Activated CD8-positive, alpha-beta memory T cell treated with anti-CD3 and anti-CD28 coated beads, Interleukin-2, amount 50 U/mL, for 24 hours (primary cell): Measurements from ENCODE around the gene SUCO.
"Not testable (repeated sequence)": the region's sequence is repeated elsewhere in the genome, so short reads cannot be mapped to it uniquely, and the experiment has no call there.

Source experiments
- DNase-seq: peaks from one replicate; pipeline ENCODE4 v3.0.0-alpha.2; 2020; ENCODE audit errors: extremely low read depth

SUCO gene, protein sequence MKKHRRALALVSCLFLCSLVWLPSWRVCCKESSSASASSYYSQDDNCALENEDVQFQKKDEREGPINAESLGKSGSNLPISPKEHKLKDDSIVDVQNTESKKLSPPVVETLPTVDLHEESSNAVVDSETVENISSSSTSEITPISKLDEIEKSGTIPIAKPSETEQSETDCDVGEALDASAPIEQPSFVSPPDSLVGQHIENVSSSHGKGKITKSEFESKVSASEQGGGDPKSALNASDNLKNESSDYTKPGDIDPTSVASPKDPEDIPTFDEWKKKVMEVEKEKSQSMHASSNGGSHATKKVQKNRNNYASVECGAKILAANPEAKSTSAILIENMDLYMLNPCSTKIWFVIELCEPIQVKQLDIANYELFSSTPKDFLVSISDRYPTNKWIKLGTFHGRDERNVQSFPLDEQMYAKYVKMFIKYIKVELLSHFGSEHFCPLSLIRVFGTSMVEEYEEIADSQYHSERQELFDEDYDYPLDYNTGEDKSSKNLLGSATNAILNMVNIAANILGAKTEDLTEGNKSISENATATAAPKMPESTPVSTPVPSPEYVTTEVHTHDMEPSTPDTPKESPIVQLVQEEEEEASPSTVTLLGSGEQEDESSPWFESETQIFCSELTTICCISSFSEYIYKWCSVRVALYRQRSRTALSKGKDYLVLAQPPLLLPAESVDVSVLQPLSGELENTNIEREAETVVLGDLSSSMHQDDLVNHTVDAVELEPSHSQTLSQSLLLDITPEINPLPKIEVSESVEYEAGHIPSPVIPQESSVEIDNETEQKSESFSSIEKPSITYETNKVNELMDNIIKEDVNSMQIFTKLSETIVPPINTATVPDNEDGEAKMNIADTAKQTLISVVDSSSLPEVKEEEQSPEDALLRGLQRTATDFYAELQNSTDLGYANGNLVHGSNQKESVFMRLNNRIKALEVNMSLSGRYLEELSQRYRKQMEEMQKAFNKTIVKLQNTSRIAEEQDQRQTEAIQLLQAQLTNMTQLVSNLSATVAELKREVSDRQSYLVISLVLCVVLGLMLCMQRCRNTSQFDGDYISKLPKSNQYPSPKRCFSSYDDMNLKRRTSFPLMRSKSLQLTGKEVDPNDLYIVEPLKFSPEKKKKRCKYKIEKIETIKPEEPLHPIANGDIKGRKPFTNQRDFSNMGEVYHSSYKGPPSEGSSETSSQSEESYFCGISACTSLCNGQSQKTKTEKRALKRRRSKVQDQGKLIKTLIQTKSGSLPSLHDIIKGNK (N-terminal part only)

DNA sequence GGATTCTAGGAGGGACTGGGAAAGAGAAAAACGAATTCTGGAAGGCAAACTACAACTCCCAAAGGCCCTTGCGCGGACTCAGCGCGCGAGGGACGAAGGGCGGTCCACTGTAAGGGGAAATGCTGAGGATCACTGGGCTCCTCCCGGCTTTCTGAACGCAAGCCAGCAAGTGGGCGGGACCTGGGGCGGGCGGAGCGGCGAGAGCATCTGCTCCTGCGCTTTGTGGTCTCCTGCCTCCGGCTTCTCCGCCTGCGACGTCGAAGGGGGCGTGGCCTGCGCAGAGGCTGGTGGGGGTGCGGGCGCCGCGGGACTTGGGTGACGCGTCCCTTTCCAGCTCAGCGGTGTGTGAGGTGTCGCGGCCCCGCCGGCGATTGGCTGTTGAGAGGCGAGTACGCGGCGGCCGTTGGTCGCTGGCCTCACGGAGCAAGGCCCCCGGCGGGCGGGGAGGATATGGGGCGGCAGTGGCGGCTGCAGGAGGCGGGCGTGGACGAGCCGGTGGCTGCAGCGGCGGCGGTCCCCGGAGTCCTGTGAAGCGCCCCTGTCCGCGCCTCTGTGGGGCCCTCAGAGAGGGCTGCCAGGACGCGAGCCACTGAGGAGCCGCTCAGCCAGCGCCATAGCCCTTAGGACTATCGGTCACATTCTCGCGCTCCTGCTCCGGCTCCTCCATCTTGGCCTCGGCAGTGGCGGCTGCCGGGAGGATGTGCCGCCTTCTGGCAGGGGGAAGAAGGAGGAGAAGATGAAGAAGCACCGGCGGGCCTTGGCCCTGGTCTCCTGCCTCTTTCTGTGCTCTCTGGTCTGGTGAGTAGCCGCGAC is at the start of gene SUCO:
Gene SUCO (plus strand): TSS at position 451 of the 813 bp plus-strand sequence. CDS start 286 bp downstream, at position 737.
- DNase-seq, result peak; percentile 99

- DNase-seq, result no peak
These were observed 49.5 kb upstream of the SUCO start for GRCh38 chr1:172483448-172483847.

DNA sequence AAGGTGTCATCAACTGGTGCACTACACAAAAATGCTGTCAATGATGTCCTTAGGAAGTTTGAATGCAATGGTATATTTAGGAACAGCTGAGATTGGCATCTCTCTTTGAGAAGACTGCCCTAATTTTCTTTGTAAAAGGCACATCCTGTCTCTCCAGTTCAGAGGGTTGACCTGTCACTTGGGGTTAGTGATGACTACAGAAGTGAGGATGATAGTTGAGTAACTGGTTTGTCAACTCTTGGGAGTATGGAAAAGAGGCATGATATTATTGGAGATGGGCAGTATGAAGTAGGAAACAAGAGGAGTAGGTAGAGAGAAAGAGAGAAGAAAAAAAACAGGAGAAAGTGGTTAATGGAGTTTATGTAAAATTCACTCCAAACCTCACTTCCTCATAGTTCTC is 48.7 kb upstream of the SUCO start:
- DNase-seq, result no peak

- DNase-seq, result no peak
These were observed 47.3 kb upstream of the SUCO start for GRCh38 chr1:172485626-172486025.

GRCh38 chr1:172486805-172487454 is 46.0 kb upstream of the SUCO start:
- no peak for DNase-seq

GRCh38 chr1:172487550-172487949 is 45.4 kb upstream of the SUCO start:
- DNase-seq, result no peak

DNA sequence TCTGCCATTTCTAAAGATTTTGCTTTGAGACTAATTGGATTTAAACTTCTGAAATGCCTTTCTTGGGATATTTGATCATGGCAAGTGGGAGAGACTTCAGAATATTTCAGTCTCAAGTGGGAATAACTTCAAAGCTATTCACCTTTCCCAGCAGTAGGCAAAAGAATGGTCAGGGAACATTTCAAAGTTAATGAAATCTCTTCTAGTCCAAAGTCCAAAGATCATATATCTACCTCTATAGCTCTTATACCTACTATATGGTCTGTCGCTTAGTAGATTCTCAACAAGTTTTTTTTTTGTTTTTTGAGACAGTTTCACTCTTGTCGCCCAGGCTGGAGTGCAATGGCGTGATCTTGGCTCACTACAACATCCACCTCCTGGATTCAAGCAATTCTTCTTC is 44.6 kb upstream of the SUCO start:
- DNase-seq, result no peak

GRCh38 chr1:172489847-172490246 is 43.1 kb upstream of the SUCO start:
- DNase-seq, result no peak

GRCh38 chr1:172492421-172492820 is 40.5 kb upstream of the SUCO start:
- DNase-seq, result no peak

DNA sequence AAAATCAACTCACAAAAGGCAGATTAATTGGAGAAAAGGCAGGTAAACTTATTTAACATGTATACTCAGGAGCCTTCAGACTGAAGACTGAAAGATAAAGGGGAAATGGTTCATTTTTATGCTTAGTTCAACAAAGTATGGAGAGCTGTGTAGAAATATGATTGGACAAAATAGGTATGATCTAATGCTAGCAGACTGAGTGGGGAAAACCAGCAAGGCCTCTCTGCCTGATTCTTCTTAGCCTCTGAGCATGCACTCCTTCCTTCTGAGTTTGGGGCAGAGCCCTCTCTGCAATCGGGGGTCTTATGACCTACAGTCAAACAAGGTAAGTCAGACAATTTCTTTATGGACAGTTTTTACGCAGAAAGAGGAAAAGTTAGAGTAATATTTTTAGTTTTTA is 38.8 kb upstream of the SUCO start:
- no peak for DNase-seq

- DNase-seq, result not testable (repeated sequence)
These were observed 36.8 kb upstream of the SUCO start for GRCh38 chr1:172496127-172496526.

- DNase-seq, result no peak
These were observed 36.3 kb upstream of the SUCO start for GRCh38 chr1:172496678-172497077.

DNA sequence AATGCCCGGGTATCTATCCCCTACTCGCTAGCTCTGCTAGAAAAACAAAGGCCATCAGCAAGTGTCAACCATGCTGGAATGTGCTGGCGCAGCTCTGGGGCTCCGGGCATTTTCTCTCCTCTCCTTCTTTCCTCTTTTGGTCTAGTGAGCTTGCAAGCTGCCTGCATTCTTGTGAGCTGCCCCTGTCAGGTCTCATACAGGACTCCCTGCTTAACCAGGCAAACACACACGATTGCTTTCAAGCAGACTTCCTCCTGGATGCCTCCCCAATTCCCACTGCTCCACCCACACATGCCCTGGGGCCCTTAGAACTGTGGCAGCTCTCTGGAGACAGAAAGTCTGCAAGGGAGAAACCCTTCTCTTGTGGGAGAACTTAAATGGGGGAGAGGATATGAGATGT is 35.7 kb upstream of the SUCO start:
- no peak for DNase-seq

DNA sequence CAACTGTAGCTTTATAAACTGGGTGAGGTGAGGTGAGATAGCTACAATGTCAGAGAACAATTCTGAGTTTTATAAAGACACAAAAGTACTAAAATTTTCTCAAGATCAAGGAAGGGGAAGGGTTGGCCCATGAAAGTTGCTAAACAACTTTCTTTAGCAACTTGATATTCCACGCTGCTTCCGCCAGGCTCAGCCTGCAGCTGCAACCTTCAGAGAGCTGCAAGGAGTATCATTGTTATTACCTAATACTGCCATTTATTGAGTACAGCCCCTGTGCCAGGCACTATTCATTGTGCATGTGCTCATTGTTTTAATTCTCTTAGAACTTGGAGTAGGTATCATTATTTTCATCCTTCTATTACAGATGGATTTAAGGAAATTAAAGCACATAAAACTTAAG is 34.1 kb upstream of the SUCO start:
- no peak for DNase-seq

DNA sequence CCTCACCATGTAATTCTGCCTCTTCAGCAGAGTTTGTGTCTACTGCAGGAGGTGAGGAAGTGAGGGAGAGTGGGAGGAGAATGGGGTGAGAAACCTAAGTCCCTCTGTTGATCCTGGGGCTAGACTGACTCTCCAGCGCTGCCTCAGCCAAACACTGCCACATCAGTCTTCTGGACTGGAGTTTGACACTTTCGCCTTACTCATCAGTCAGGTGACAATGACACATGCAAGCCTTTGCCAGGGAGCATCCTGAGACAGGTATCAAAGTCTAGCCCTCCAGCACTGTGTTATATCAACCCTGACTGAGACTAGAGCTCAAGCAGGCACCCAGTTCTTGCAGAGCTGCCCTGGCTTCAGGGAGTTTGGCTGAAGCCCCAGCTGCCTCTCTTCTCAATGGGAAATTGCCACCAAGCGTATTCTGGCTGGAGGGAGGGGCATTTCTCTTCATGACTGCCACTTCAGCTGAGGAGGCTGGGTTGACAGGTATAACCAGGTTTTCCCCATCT is 33.3 kb upstream of the SUCO start:
- no peak for DNase-seq

GRCh38 chr1:172500207-172500606 is 32.7 kb upstream of the SUCO start:
- DNase-seq, result no peak

DNA sequence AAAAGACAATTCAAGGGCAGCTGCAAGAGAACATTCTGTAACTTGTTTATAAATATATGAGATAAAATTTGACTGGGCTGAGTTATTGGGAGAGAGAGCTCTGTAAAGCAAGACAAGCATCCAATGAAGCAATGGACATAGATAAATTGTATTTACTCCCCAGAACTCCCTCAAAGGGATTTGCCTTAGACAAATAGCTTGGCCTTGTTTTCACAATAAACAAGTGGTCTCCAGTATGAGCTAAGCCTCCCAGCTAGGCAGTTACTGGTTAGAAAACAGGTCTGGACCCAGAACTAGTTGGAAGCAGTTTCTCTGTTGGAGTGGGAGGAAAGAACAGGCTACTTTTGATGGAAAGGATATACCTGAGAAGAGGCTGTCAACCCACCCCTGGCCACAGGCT is 25.2 kb upstream of the SUCO start:
- DNase-seq, result no peak

GRCh38 chr1:172510479-172510878 is 22.5 kb upstream of the SUCO start:
- DNase-seq, result no peak

- DNase-seq, result no peak
These were observed 20.4 kb upstream of the SUCO start for GRCh38 chr1:172512591-172512990.

DNA sequence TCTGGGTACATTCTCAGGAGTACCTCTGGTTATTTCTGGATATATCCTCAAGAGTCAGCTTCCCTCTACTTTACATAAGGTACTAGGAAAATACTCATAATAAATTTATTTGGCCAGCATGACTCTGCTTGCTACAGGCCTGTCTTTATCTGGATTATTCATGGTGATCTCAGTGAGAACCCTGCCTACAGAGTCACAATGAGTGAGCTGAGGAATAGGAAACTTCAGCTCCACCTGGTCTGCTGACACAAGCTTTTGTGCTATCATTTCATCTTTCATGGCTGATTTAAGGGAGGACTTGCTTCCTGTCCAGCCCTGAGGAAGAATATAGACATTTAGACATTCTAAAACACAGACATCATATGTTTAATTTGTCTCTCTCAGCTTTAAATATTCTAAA is 19.5 kb upstream of the SUCO start:
- DNase-seq, result no peak

DNA sequence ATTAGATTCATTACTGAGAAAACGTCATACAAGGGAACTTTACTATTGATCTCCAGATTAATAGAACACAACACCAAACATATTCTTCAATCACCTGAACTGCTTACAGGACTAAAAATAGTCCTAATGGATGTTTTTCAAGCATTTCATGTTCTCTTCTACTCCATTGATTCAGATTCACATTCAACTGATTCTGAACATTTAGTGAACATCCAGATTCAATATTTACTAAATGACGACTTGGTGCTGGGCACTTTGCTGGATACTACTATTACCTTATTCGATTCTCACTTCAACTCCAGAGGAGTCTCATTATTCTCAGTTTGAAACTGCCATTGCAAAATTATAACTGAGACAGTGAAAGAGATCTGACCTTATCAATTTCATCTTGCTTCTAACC is 18.8 kb upstream of the SUCO start:
- no peak for DNase-seq
